ENCODE measurements around the gene DSCAML1.

GRCh38 chr11:117733316-117733715 is 63.7 kb downstream of the DSCAML1 start:
- TF ChIP-seq CTCF (IDR thresholded peaks at IDR 0.05) (no peak), EP300 (IDR thresholded peaks at IDR 0.05) (no peak), POLR2A (IDR thresholded peaks at IDR 0.05) (no peak)

All from tibial nerve (tissue), 4 donors.